AG08395 (cell line): Measurements from ENCODE around the gene HOXA13.

Experiments used
- DNase-seq: peaks from one replicate; pipeline ENCODE4 v3.0.0; 2012; ENCODE audit warnings: mixed read lengths, low spot score

Gene HOXA13

DNA sequence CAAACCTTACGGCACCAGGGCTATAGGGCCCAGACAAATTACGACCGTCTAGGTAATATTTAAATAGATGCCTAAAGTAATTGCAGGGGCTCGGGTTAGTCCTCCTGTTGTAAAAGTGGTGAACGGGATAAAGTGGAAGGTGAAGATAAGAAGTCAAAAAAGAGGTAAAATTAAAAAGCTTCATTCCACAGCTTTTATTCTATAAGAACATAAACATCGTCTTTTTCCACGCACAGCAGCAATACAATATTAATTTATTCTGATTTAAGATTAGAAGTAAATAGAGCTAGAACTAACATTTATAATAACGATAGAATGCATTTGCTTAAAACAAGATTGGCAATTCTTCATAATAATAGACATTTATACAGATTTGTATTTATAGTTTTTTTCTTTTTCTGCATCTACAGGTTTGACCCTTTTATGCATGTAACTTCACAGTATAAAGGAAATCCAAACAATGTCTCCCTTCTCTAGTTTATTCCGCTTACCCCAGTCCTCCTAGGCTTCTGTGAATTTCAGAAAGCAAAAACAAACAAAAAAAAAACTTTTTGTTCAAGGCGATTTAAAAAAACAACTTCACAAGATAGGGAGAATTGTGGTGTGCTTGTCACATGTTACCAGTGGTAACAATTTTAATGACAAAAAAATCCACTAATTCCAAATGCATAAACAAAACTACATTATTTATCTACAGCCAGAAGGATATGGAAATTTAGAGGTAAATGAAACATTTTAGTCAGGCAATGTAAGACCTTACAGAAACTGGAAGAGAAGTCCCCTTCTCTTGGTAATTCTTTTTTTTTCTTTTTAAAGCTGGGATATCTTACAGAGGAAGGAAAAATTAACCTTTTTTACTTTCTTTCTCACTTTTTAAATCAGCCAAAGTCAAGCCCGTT is 29.2 kb downstream of the HOXA13 start:
- DNase-seq, result no peak

DNA sequence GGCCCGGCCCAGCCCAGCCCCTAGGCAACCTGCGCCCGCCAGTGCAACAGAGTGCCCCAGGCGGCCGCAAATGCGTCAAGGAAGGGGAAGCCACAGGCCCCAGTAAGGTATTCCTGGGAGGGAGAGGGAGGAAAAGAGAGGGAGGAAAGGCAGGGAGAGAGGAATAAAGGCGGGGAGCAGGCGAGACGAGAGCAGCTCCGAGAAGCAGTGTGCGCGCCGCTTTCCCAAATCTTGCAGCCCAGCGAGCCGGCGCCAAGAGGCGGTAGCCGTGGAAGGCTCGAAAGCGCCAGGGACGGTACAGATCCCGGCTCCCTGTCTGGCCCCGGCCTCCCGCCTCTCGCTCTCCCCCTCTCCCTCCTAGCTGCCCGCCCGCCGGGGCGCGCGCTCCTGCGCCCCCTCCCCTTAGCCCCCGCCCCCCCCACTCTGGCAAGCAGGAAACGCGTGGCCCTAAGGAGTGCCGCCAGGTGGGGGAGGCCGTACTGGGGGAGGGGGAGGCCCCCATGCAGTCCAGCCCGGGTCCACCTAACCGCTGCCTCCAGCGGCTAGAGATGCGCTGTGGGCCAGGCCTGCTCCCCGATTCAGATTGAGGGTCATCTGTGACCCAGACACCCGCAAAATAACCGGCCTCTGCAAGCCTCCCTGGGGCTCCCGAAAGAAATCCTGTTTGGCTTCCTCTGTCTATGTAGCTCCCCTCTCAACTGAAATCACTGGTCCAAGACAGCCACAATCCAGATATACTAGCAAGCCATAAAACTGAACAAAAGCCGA is 30.0 kb downstream of the HOXA13 start:
- DNase-seq, result no peak

DNA sequence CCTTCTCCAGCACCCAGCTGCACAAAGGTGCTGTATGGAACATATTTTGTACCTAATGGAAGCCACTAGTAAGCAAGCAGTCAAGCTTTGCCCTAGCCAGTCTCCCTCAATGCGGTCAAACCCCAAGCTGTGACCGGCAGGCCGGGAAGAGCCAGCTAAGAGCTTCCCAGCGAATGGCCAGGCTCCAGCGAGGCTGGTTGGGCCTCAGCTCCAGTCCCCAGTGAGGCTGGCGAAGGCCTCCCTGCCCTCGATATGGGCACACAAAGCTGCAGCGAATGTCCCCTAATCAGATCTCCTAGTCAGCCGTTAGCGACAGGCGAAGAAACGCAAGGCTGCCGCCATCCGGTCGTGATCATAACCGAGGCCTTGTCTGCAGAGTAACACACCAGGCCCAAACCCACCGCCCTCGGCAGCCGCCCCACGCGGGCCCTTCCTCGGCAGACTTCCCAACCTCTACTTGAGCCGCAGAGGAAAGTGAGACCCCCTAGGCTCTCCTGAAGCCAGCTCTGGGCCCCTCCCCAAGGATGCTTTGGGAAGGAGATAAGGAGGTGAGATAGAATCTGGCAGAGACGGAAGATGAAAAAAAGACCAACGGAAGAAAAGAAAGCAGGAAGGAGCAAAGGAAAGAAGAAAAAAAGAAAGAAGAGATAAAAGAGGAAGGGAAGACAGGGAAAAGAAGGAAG is 31.5 kb downstream of the HOXA13 start:
- DNase-seq, result no peak

DNA sequence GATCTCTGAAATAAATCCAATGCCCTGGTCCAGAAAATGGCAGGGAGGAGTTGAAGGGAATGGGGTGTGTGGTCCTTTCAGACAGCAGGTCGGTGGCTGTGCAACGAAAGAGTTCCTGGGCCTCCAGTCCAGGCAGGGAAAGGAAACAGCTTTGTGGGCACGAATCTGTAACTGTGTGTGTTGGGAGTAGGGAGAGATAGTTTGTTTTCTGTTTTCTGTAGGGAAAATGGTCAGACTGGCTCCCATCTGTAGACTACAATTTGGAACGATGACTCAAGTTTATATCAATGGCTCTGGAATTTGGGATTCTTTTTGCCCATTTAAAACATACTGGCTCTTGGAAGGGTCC is 32.0 kb downstream of the HOXA13 start:
- DNase-seq, result no peak

DNA sequence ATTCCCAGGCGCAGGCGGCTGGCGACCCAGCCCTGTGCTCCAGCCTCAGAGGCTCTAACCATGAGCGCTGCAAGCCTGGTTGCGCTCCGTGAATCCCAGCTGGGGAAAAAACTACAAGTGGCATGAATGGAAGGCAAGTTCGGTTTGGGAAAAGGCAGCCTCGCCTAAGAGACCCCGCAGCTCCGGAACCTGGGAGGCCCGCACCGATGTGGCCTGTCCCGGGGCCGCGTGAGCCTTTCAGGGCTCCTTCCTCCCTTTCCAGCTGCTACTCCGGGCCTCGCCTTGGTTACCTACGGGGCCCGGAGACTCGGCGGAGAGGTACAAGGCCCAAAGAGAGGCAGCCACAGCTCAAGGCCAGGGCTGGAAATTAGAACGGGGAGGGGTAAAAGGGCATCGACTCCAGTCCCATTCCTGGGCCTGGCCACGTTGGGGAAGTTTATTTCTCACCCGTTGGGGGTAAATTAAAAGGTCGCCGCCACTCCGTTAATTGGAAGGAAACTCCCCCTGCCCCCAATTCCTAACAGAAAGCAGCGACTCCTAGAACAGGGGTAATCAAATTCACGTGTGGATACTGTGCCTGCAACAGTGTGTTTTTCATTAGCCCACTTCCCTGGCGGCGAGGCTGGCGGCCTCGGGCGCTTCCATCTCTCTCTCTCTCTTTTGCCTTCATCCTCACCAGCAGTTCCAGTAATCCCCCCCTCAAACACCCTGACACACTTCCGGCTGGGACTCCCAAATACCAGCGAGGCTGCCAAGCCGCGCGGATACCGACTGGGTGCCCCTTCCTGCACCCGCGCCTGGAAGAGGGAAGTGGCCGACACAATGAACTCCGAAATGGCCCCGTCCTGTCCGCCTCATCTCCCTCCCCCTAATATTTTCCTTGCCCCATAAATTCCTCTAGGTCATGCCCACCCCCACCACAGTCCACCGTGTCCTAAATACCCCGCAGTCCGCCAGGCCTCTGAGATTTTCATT is 33.1 kb downstream of the HOXA13 start:
- no peak for DNase-seq

DNA sequence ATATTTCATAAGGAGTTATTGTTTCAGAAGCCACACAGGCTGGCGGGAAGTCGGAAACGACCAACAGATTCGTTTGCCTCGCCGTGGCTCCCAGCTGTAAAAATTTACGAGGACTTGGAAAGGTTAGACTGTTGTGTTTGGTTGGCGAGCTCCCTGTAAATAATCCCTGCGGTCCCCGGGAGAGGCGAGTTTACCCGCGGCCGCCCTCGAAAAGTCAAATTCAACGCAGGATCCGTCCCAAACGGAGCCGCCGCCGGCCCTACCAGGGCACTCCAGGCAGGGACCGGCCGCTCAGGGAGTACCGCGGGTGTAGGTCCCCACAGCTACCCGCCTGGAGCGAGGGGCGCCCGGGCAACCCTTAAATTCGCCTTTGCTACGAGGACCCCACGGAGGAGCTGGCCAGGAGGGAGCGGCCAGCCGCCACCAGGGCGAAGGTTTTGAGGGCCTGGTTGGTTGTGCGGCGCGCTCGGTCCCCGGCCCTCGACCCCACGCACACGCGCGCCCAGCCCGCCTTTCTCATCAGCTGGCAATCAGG is 33.8 kb downstream of the HOXA13 start:
- DNase-seq, result no peak

DNA sequence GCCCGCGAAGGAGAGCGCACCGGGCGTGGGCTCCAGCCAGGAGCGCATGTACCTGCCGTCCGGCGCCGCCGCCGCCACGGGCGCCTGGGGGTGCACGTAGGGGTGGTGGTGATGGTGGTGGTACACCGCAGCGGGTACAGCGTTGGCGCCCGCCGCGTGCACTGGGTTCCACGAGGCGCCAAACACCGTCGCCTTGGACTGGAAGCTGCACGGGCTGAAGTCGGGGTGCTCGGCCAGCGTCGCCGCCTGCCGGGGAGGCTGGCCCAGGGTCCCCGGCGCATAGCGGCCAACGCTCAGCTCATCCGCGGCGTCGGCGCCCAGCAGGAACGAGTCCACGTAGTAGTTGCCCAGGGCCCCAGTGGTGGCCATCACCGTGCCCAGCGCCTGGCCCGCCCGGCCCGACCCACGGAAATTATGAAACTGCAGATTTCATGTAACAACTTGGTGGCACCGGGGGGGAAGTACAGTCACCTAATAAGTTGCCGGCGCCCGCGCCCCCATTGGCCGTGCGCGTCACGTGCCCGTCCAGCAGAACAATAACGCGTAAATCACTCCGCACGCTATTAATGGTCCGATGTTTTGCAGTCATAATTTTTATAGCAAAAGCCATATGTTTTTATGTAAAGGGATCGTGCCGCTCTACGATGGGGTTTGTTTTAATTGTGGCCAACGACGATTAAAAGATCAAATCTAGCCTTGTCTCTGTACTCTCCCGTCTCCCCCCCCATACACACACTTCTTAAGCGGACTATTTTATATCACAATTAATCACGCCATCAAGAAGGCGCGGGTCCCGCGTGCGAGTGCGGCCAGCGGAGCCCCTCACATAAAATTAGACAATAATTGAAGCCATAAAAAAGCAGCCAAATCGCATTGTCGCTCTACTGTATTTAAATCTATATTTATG is 34.5 kb downstream of the HOXA13 start, which contains the start of gene HOXA9:
TSS of gene HOXA9 (minus strand) at position 449 of the 907 bp plus-strand sequence. CDS start at position 369, 80 bp downstream.
- peak; percentile 84 for DNase-seq

DNA sequence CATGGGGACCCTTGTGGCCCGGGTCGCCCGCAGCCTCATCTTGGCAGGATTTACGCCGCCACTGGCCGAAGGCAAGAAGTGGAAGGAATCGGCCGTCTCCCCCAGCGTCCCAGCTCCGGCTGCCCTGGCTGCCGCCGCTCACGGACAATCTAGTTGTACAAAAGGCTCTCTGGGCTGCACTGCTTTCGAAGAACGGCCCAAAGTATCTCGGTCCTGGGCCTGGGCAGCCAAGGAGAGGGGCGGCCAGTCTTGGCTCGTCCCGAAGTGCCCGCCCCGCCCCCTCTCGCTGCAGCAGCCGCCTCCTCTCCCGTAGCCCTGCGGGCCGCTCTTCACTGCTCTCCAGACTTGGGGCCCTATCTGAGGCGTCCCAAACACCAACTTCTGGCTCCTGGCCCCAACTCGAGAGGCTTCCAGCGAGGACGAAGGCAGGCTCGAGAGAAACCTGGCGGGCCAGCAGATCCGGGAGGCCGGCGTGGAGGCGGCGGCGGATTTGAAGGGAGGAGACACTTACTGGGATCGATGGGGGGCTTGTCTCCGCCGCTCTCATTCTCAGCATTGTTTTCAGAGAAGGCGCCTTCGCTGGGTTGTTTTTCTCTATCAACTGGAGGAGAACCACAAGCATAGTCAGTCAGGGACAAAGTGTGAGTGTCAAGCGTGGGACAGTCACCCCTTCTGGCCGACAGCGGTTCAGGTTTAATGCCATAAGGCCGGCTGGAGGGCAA is 35.4 kb downstream of the HOXA13 start:
- no peak for DNase-seq

DNA sequence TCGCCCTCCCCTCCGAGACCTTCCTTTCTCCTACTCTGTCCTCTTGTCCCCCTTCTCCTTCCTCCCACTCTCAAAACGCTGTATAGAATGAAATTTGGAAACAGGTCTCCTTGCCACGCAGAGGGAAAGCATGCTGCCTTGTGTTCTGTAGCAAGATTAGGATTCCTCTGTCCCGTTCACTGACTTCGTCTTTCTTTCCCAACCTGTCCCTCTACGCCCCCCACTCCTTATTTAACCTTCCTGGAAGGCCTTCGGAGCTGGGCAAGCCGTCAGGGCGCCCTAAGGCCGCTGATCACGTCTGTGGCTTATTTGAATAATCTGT is 35.9 kb downstream of the HOXA13 start:
- no peak for DNase-seq

DNA sequence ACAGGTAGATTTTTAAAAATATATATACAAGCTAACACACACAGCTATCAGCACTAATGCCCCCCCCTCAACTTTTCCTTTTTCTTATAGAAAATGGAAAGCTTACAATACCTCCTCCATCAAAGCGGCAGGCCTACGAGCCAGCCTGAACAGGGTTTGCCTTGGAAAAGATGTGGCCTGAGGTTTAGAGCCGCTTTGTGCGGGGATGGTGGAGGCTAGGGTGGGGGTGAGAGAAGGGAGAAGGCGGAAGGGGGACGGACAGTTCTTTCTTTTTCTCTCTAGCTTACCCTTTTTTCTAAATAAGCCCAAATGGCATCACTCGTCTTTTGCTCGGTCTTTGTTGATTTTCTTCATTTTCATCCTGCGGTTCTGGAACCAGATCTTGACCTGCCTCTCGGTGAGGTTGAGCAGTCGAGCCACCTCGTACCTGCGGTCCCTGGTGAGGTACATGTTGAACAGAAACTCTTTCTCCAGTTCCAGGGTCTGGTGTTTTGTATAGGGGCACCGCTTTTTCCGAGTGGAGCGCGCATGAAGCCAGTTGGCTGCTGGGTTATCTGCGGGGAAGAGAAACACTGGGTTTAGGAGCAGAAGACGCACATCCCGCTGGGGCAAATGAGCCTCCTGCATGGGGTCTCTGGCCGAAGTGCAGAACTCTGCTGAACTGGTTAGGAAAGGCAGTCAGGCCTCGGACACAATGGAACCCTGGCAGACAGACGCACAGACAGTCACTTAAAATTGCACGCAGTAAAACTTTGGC is 36.4 kb downstream of the HOXA13 start:
- DNase-seq, result no peak

DNA sequence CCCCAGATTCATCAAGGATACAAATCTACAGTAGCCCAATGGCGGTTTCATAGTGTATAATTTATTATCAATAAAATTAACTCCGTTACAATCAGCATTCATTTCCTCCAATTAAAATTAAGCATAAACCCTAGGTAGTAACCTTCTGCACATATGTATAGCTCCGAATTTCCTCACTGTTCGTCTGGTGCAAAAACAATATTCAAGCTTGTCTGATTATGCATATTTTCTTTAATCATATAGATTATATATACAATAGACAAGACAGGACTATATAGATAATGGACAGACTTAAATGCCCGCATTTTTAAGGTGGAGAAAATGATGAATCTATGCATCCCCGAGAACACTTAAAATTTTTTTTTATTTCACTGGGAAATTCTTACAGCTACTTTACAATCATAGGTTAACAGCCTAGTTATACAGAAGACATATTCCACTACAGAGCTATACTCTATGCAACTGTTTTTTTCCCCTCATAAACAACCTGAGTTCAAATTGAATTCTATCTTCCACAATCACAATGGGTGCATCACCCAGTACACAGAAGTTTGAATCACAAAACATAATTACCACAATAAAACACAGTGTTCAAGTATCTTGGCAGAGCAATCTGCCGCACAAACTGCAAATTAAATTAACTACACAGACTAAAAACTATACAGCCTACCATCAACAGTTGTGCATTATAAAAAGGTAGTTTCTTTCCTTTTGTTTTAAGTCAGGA is 37.2 kb downstream of the HOXA13 start:
- no peak for DNase-seq

DNA sequence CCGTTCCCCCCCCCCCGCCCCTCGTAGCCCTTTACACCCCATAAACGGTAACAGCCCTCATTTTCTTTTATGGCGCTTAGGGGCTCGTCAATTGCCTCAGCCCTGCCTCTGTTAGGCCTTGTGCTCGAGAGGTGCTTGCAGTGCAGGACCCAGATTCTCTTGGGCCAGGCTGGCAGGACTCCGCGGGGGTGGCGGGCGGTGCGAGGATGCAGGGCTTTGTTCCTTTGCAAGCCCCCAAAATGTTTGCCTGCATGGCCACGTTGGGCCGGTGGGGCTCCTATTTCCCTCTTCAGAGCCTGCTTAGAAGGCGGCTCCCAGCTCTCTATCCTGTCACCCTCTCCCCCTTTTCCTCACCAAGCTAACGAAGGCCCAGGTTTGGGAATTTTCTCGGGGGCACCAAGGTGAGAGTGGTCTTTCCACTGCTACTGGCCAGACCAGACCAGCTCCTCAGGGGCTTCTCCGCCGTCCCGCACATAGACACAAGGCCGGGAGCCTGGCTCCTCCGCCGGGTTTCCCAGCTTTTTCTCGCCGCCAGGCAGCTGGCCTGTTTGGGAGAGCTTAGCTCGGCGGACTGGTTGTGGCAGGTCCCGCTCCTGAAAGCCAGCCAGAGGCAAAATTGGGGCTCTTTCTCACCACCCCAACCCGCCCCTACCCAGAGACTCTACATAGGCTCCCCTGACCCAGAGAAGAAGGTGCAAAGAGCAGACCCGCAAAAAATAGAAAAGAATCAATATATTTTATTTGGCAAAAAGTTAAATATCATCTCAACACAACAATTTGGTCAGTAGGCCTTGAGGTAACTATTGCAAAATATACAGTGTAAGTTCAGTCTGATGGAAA is 38.0 kb downstream of the HOXA13 start:
- no peak for DNase-seq

DNA sequence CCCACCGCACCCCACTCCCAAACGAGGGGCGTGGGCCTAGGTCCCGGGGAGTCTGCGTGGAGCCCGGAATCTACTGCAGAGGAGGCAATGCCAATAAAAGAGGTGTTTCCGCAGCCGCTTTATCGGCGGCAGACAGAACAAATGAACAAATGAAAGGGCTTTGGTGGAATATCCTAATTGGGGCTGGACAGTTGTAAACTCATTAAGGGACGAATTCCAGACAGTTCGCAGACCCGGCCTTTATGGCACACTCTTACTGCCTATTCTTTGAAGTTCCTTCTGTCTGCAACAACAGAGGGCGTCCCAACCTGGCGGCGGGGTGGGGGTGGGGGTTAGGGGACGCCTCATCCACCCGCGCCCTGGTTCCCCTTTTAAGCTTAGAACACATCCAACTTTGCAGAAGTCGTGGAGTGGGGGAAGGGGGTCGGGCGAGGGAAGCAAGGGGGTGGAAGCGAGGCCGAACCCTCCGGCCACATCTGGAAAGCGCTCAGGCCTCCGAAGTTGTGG is 38.6 kb downstream of the HOXA13 start:
- no peak for DNase-seq

DNA sequence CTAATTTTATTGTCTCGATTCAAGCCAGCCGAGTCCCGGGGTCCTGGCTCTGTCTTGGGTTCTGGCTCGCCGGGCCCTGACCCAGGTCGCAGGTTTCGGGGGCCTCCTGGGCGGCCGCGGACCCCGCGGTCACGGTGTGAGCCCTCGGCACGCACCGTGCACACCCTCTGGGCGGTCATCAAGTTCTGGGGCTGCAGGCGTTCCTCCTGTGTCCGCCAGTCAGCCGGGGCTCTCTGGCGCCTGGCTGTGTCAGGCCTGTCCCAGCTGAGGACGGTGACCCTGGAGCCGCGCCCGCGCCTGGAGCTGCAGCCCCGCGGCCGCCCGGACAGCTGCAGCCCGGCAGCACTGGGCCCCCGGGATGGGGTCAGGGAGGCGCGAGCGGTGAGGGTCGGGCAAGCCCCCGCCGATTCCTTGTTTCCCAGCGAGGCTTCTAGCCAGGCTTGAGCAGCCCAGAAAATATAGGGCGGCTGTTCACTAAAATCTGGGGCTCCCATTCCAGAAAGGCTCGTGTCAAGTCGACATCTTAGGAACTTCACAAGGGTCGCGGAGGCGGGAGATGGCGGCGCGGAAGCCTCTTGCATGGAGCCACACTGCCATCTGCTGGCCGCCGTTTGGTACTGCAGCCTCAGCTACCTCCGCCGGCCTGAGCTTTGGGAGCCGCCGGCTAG is 39.2 kb downstream of the HOXA13 start:
- peak; percentile 72 for DNase-seq

DNA sequence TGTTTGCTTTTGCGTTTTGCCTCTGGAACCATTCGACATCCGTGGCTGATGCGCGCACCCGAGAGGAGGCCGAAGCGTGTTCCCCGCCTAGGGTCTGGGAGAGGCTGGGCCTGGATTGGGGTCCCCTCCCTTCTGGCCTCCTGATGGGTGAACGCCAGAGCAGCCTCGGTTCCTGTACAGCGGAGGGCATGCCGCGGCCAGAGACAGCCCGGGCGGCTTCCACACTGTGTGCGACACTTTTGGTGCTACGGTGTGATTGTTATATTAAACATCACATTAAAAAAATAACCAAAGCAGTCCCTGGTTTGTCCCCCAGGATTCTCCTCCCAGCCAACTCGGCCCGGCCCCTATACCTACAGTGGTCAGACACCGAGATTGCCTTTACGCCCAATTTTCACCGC is 39.7 kb downstream of the HOXA13 start:
- DNase-seq, result no peak
